Measurements from ENCODE around the gene SPATA20.
A peak's percentile ranks its signal among the peaks of the same experiment; 100 is the strongest.

Gene SPATA20

DNA sequence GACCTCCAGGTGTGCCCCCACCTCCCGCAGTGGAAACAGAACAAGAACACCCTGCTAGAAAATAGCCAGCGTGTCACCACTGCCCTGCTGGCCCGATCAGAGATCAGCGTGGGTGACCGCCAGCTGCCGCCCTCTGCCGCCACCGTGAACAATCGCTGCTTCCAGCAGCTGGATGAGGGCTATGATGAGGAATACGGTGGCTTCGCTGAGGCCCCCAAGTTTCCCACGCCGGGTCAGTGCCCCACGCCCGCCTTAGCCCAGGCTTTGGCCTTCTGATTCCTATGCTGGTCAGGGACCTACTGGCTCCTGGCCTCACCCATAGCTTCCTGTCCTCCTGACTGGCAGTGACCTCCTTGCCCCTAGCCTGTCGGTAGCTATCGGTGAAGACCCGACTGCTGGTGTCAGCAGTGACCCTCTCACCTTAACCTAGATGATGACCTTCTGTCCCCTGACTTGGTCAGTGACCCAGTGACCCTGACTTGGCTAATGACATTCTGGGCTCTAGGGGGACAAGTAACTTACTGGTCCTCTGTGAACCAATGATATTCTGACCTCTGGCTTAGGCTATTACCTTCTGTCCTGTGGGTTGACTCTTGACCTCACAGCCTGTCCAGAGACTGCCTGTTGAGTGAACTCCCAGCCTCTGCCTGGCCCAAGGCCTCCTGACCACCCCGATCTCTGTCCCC is 2.4 kb downstream of the SPATA20 start:
- no peak overlapping the region for H3K4me3 ChIP-seq (ENCODE audit: control insufficient read depth, low read depth, low read length)
- TF ChIP-seq, protein P1, sequence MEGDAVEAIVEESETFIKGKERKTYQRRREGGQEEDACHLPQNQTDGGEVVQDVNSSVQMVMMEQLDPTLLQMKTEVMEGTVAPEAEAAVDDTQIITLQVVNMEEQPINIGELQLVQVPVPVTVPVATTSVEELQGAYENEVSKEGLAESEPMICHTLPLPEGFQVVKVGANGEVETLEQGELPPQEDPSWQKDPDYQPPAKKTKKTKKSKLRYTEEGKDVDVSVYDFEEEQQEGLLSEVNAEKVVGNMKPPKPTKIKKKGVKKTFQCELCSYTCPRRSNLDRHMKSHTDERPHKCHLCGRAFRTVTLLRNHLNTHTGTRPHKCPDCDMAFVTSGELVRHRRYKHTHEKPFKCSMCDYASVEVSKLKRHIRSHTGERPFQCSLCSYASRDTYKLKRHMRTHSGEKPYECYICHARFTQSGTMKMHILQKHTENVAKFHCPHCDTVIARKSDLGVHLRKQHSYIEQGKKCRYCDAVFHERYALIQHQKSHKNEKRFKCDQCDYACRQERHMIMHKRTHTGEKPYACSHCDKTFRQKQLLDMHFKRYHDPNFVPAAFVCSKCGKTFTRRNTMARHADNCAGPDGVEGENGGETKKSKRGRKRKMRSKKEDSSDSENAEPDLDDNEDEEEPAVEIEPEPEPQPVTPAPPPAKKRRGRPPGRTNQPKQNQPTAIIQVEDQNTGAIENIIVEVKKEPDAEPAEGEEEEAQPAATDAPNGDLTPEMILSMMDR (IDR thresholded peaks at IDR 0.05; ENCODE audit: control insufficient read depth, insufficient read depth, low read depth, low read length, missing control alignments), result no peak
- no peak for DNase-seq (ENCODE audit: low read depth)

DNA sequence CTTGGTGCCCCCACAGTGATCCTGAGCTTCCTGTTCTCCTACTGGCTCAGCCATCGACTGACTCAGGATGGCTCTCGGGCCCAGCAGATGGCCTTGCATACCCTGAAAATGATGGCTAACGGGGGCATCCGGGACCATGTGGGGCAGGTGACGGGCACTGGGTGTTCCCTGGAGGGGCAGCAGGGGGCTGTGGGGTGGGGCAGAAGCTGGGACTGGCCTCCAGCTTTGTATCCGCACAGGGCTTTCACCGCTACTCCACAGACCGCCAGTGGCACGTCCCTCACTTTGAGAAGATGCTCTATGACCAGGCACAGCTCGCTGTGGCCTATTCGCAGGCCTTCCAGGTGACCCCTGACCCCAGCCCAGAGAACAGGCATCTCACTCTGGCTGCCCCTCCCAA is 3.0 kb downstream of the SPATA20 start:
- DNase-seq (ENCODE audit: low read depth), result no peak
- no peak overlapping the region for H3K4me3 ChIP-seq (ENCODE audit: control insufficient read depth, low read depth, low read length)
- TF ChIP-seq, protein P1 (IDR thresholded peaks at IDR 0.05; ENCODE audit: control insufficient read depth, insufficient read depth, low read depth, low read length, missing control alignments), result no peak

DNA sequence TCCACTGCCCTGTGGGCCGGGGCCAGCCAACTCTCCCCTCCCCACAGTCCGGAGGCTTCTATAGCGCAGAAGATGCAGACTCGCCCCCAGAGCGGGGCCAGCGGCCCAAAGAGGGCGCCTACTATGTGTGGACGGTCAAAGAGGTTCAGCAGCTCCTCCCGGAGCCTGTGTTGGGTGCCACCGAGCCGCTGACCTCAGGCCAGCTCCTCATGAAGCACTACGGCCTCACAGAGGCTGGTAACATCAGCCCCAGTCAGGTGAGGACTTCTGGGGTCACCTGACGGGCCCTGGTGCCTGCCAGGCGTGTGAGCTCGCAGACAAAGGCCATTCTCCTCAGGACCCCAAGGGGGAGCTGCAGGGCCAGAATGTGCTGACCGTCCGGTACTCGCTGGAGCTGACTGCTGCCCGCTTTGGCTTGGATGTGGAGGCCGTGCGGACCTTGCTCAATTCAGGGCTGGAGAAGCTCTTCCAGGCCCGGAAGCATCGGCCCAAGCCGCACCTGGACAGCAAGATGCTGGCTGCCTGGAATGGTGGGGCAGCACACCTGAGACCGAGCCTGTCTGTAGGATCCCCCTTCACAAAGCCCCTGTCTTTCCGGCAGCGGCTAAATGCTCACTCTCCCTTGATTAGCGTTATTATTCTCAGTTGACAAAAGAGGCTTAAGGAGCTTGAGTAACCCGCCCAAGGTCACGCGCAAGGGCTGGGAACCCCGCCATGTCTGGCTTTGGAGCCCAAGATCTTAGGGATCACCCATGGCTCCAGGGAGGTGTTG is 3.9 kb downstream of the SPATA20 start:
- TF ChIP-seq, protein P1 (IDR thresholded peaks at IDR 0.05; ENCODE audit: control insufficient read depth, insufficient read depth, low read depth, low read length, missing control alignments), result peak; percentile 94
- peak; percentile 56 for DNase-seq (ENCODE audit: low read depth)
- H3K4me3 ChIP-seq (ENCODE audit: control insufficient read depth, low read depth, low read length), result no peak overlapping the region

DNA sequence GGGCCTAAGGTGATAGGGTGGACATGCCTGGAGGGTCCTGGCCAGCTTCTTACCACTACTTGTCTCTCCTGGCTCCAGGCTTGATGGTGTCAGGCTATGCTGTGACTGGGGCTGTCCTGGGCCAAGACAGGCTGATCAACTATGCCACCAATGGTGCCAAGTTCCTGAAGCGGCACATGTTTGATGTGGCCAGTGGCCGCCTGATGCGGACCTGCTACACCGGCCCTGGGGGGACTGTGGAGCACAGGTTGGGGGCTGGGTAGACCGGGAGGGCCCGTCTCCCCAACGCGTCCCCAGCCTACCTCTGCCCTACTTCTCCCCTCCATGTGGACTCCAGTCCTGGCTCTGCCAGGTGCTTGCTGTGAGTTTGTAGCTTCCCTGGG is 4.5 kb downstream of the SPATA20 start:
- H3K4me3 ChIP-seq (ENCODE audit: control insufficient read depth, low read depth, low read length), result no peak overlapping the region
- TF ChIP-seq, protein P1 (IDR thresholded peaks at IDR 0.05; ENCODE audit: control insufficient read depth, insufficient read depth, low read depth, low read length, missing control alignments), result no peak
- no peak for DNase-seq (ENCODE audit: low read depth)

DNA sequence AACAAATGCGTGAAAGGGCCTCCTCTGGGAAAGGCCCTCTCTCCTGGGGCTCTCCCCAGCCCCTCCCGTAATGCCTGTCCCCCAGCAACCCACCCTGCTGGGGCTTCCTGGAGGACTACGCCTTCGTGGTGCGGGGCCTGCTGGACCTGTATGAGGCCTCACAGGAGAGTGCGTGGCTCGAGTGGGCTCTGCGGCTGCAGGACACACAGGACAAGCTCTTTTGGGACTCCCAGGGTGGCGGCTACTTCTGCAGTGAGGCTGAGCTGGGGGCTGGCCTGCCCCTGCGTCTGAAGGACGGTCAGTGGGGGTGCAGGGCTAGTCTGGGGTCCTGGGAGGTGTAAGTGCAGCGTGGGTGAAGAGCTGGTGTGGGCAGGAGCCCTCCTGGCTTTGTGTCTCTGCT is 4.9 kb downstream of the SPATA20 start:
- DNase-seq (ENCODE audit: low read depth), result no peak
- no peak overlapping the region for H3K4me3 ChIP-seq (ENCODE audit: control insufficient read depth, low read depth, low read length)
- TF ChIP-seq, protein P1 (IDR thresholded peaks at IDR 0.05; ENCODE audit: control insufficient read depth, insufficient read depth, low read depth, low read length, missing control alignments), result no peak

DNA sequence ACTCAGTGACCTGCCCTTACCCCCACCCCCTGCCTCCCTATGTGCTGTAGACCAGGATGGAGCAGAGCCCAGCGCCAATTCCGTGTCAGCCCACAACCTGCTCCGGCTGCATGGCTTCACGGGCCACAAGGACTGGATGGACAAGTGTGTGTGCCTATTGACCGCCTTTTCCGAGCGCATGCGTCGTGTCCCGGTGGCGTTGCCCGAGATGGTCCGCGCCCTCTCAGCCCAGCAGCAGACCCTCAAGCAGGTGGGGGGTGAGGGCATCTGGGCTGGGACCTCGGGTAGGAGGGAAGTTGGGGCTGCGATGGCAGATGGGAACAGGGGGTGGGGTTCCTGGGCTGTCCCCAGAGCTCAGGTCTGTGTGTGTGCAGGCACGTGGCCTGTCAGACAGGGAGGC is 7.2 kb downstream of the SPATA20 start:
- H3K4me3 ChIP-seq (ENCODE audit: control insufficient read depth, low read depth, low read length), result no peak overlapping the region
- TF ChIP-seq, protein P1 (IDR thresholded peaks at IDR 0.05; ENCODE audit: control insufficient read depth, insufficient read depth, low read depth, low read length, missing control alignments), result no peak
- DNase-seq (ENCODE audit: low read depth), result no peak
